SK-N-SH (cell line): ENCODE results near the gene KLHL30. TPM values are rescaled to one million over a fixed set of nuclear protein-coding genes. Genes with fewer than 3 reads are reported as not detected.

Source experiments
- CTCF ChIA-PET: fragments of 300-600, 350-600 bp; formaldehyde crosslinking; extraction: SDS; loops from one replicate; lab custom pipeline; 2021; lab: Yijun Ruan, JAX
- POLR2A ChIA-PET: fragments of 350-600 bp; sonication (Branson Sonifier 250); formaldehyde crosslinking; extraction: SDS; loops from one replicate; lab custom pipeline; 2020; ENCODE audit warnings: antibody characterized with exemption, inconsistent platforms; lab: Yijun Ruan, JAX
- DNase-seq: peaks from one replicate; pipeline ENCODE4 v3.0.0; 2012
- H2AFZ ChIP-seq: fragments of 200-600 bp; sonication (generic); 2 replicates; pipeline ENCODE4 v1.8.1; 2016; ENCODE audit warnings: antibody characterized with exemption, mild to moderate bottlenecking, low read depth
- H3F3A ChIP-seq: fragments of 200-600 bp; sonication (generic); replicated peaks from 2 replicates; pipeline ENCODE3; 2016; ENCODE audit warnings: antibody characterized with exemption, mild to moderate bottlenecking; ENCODE audit not compliant: insufficient read depth
- H3K27ac ChIP-seq, 2 experiments: fragments of 200-500 bp in 1 of 2; fragments of 200-600 bp in 1 of 2; sonication (Bioruptor generic) in 1 of 2; sonication (generic), shearing (Covaris generic) in 1 of 2; 2 replicates each; pipeline versions ENCODE4 v1.5.1 to v1.6.1; 2014 to 2016; ENCODE audit warnings: low read depth in 2 of 2, inconsistent platforms in 1 of 2, low read length in 1 of 2, mild to moderate bottlenecking in 1 of 2, mixed read lengths in 1 of 2
- H3K27me3 ChIP-seq: fragments of 200-600 bp; sonication (generic), shearing (Covaris generic); 2 replicates; pipeline ENCODE4 v1.6.1; 2016; ENCODE audit warnings: mixed run types; ENCODE audit not compliant: insufficient read depth
- H3K36me3 ChIP-seq, 2 experiments: fragments of 200-500 bp in 1 of 2; fragments of 200-600 bp in 1 of 2; sonication (Bioruptor generic) in 1 of 2; sonication (generic) in 1 of 2; replicated peaks in 1 of 2; 2 replicates each; pipeline versions ENCODE3 to v1.5.1; 2014 to 2016; ENCODE audit warnings: low read length in 1 of 2, mild to moderate bottlenecking in 1 of 2; ENCODE audit not compliant: insufficient read depth in 2 of 2, control insufficient read depth in 1 of 2
- H3K4me1 ChIP-seq, 2 experiments: fragments of 200-500 bp in 1 of 2; fragments of 200-600 bp in 1 of 2; sonication (Bioruptor generic) in 1 of 2; sonication (generic), shearing (Covaris generic) in 1 of 2; 2 replicates each; pipeline versions ENCODE4 v1.5.1 to v1.6.1; 2014 to 2016; ENCODE audit warnings: low read depth in 1 of 2, low read length in 1 of 2, mixed run types in 1 of 2; ENCODE audit not compliant: insufficient read depth in 2 of 2, control insufficient read depth in 1 of 2
- H3K4me2 ChIP-seq: fragments of 200-600 bp; sonication (generic), shearing (Covaris generic); 2 replicates; pipeline ENCODE4 v1.6.1; 2017; ENCODE audit warnings: mixed run types
- H3K4me3 ChIP-seq, 2 experiments: fragments of 200-500 bp in 1 of 2; fragments of 200-600 bp in 1 of 2; sonication (Bioruptor generic) in 1 of 2; sonication (generic), shearing (Covaris generic) in 1 of 2; 2 replicates each; pipeline versions ENCODE4 v1.5.1 to v1.8.1; 2014 to 2016; ENCODE audit warnings: low read depth in 2 of 2, inconsistent platforms in 1 of 2, low read length in 1 of 2, mild to moderate bottlenecking in 1 of 2, mixed read lengths in 1 of 2, moderate library complexity in 1 of 2
- H3K79me2 ChIP-seq: fragments of 200-600 bp; sonication (generic); 2 replicates; pipeline ENCODE4 v1.8.1; 2017; ENCODE audit warnings: mild to moderate bottlenecking; ENCODE audit not compliant: insufficient read depth
- H3K9ac ChIP-seq: fragments of 200-600 bp; sonication (generic); 2 replicates; pipeline ENCODE4 v1.6.1; 2017; ENCODE audit warnings: mixed run types
- H3K9me2 ChIP-seq: fragments of 200-600 bp; sonication (generic); 2 replicates; pipeline ENCODE4 v1.6.1; 2017; ENCODE audit warnings: mixed run types
- H3K9me3 ChIP-seq: fragments of 200-600 bp; sonication (generic); 2 replicates; pipeline ENCODE4 v1.6.1; 2017; ENCODE audit warnings: mixed run types, mild to moderate bottlenecking, moderate library complexity
- H4K20me1 ChIP-seq: fragments of 200-600 bp; sonication (generic); 2 replicates; pipeline ENCODE4 v1.6.1; 2017; ENCODE audit warnings: mild to moderate bottlenecking, mixed run types; ENCODE audit not compliant: insufficient read depth
- CHD2 ChIP-seq: fragments of 150-350 bp; IDR thresholded peaks from 2 replicates; pipeline ENCODE4 v1.6.1; 2018; ENCODE audit warnings: low read length; ENCODE audit not compliant: partially characterized antibody
- CTCF ChIP-seq: fragments of 200-600 bp; sonication (generic); IDR thresholded peaks from 2 replicates; pipeline ENCODE4 v1.6.1; 2017; ENCODE audit warnings: antibody characterized with exemption, mild to moderate bottlenecking, moderate library complexity
- ELF1 ChIP-seq: IDR thresholded peaks from 2 replicates; pipeline ENCODE4 v1.4.0; 2012
- EP300 ChIP-seq, 2 experiments: IDR thresholded peaks; 2 replicates each; pipeline versions ENCODE4 v1.4.0 to v1.6.1; 2012; ENCODE audit warnings: borderline replicate concordance in 1 of 2, low read depth in 1 of 2, low read length in 1 of 2
- FOSL2 ChIP-seq: IDR thresholded peaks from 2 replicates; pipeline ENCODE4 v1.4.0; 2012; ENCODE audit warnings: low read depth, mild to moderate bottlenecking, moderate library complexity, borderline replicate concordance
- FOXM1 ChIP-seq: IDR thresholded peaks from 2 replicates; pipeline ENCODE4 v1.4.0; 2012; ENCODE audit warnings: low read depth, mild to moderate bottlenecking
- GABPA ChIP-seq: IDR thresholded peaks from 2 replicates; pipeline ENCODE4 v1.4.0; 2012; ENCODE audit warnings: low read depth, mild to moderate bottlenecking
- GATA2 ChIP-seq: sonication (generic); formaldehyde crosslinking; IDR thresholded peaks from 2 replicates; pipeline ENCODE4 v1.5.0; 2020; ENCODE audit warnings: mild to moderate bottlenecking, missing genetic modification reagents
- IRF3 ChIP-seq: fragments of 150-350 bp; IDR thresholded peaks from 2 replicates; pipeline ENCODE4 v1.6.1; 2016; ENCODE audit warnings: mild to moderate bottlenecking, low read depth, low read length
- NFIC ChIP-seq: IDR thresholded peaks from 2 replicates; pipeline ENCODE4 v1.4.0; 2012; ENCODE audit warnings: borderline replicate concordance
- RCOR1 ChIP-seq: fragments of 150-350 bp; IDR thresholded peaks from 2 replicates; pipeline ENCODE4 v1.6.1; 2017; ENCODE audit warnings: antibody characterized with exemption, low read length
- REST ChIP-seq: IDR thresholded peaks from 2 replicates; pipeline ENCODE4 v1.6.1; 2012; ENCODE audit warnings: mild to moderate bottlenecking, low read depth, low read length, moderate library complexity
- RXRA ChIP-seq: IDR thresholded peaks from 2 replicates; pipeline ENCODE4 v1.4.0; 2012; ENCODE audit warnings: low read depth, mild to moderate bottlenecking, borderline replicate concordance
- SIN3A ChIP-seq: IDR thresholded peaks from 2 replicates; pipeline ENCODE4 v1.6.1; 2012; ENCODE audit warnings: low read depth, mild to moderate bottlenecking, low read length, moderate library complexity, borderline replicate concordance
- SMC3 ChIP-seq: IDR thresholded peaks from 2 replicates; pipeline ENCODE4 v1.6.1; 2012; ENCODE audit warnings: low read depth, low read length, improper control_type of control experiment
- TAF1 ChIP-seq: IDR thresholded peaks from 2 replicates; pipeline ENCODE4 v1.6.1; 2012; ENCODE audit warnings: low read depth, mild to moderate bottlenecking, low read length, moderate library complexity, borderline replicate concordance
- TCF12 ChIP-seq: IDR thresholded peaks from 2 replicates; pipeline ENCODE4 v1.4.0; 2012
- YY1 ChIP-seq: IDR thresholded peaks from 2 replicates; pipeline ENCODE4 v1.4.0; 2012; ENCODE audit warnings: low read depth, mild to moderate bottlenecking
- WGBS: methylation state at CpG from one replicate; pipeline ENCODE4 v1.1.6; 2017; ENCODE audit warnings: low lambda C conversion rate; 5-methylcytosine and 5-hydroxymethylcytosine counted together
- polyA plus RNA-seq, 3 experiments: library from polyadenylated mRNA; depleted of rRNA; stranded (reverse); fragments of >200 nt; gene quantifications; 2 replicates each; pipeline ENCODE4 v1.2.3, GENCODE V29; 2012
- TF ChIP-seq, protein P1 (sequence below): IDR thresholded peaks from 2 replicates; pipeline ENCODE4 v1.4.0; 2012; ENCODE audit warnings: low read depth
- TF ChIP-seq, protein P2 (sequence below): IDR thresholded peaks from 2 replicates; pipeline ENCODE4 v1.4.0; 2012; ENCODE audit warnings: low read depth, borderline replicate concordance

KLHL30 gene
- polyA plus RNA-seq, 1 of the 3 experiments (the other 2 are of a cell fraction), result not detected

DNA sequence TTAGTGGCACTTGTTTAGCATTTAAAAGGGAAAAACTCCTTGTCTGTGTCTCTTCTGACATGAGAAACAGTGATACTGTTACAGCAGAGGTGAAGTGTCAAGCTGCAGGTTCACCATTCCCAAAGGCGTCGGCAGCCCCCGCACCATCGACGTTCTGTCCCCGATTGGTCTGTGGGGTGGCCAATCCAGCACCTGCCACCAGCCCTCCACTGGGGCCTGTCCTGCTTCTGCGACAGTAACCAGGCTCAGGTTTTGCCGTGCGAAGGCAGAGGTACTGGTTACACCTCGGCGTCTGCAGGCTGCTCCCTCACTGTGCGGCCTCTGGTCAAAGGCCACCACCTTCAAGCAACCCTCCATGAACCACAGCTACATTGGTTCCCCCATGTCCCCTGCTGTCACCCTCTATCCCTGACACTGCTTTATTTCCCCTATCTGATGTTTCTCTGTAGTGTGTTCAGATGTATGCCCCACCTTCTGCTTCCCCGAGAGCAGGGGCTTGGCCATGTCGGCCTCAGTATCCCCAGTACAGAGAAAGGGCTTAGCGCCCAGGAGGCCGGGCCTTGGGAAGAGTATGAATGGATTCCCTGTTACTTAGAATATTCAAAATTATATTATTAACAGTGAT is 46.9 kb upstream of the KLHL30 start:
- Histone ChIP-seq H3K27me3 (no peaks in the 10 kb centered on the region), H3K9ac (no peak overlapping the region), H3K4me3 (no peak overlapping the region), H3F3A (no peaks in the 10 kb centered on the region), H3K4me1 (peaks cover 0 to under 1% of the 10 kb centered on the region in 2 experiments; a peak in 1 of 4 replicates), H3K79me2 (no peaks in the 10 kb centered on the region), H3K27ac (no peak overlapping the region), H3K9me2 (no peaks in the 10 kb centered on the region), H3K9me3 (no peaks in the 10 kb centered on the region)
- no peak for DNase-seq
- ChIA-PET CTCF (interaction anchor here (0.9 kb wide), 1 partner anchor 50 kb away, joined by 3 read pairs; no protein-coding TSS in a partner anchor), POLR2A (no interaction called here)
- WGBS, result 96% methylated on average over 9 of the region's 16 CpGs
- TF ChIP-seq YY1, result no peak
- no peak for TF ChIP-seq CHD2
- TF ChIP-seq TAF1, result no peak
- TF ChIP-seq, protein P1, sequence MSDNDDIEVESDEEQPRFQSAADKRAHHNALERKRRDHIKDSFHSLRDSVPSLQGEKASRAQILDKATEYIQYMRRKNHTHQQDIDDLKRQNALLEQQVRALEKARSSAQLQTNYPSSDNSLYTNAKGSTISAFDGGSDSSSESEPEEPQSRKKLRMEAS, result no peak
- TF ChIP-seq GATA2 (CRISPR knock-in tag), result no peak
- no peak for TF ChIP-seq EP300 (IDR thresholded peaks at IDR 0.05; ENCODE audit: borderline replicate concordance in 1 of 2, low read depth in 1 of 2, low read length in 1 of 2)
- TF ChIP-seq, protein P2, sequence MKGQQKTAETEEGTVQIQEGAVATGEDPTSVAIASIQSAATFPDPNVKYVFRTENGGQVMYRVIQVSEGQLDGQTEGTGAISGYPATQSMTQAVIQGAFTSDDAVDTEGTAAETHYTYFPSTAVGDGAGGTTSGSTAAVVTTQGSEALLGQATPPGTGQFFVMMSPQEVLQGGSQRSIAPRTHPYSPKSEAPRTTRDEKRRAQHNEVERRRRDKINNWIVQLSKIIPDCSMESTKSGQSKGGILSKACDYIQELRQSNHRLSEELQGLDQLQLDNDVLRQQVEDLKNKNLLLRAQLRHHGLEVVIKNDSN, result no peak
- TF ChIP-seq SMC3, result no peak
- TF ChIP-seq NFIC, result no peak
- TF ChIP-seq FOXM1, result no peak
- TF ChIP-seq RCOR1, result no peak
- TF ChIP-seq CTCF, result no peak
- no peak for TF ChIP-seq SIN3A
- no peak for TF ChIP-seq ELF1
- no peak for TF ChIP-seq IRF3
- TF ChIP-seq GABPA, result no peak
- no peak for TF ChIP-seq RXRA
- TF ChIP-seq TCF12, result no peak
- no peak for TF ChIP-seq REST
- no peak for TF ChIP-seq FOSL2
- TF ChIP-seq, all 33 proteins: peak for 0
- no peak overlapping the region for H2AFZ ChIP-seq
- H3K36me3 ChIP-seq, result no peaks in the 10 kb centered on the region
- no peaks in the 10 kb centered on the region for H4K20me1 ChIP-seq
- no peak overlapping the region for H3K4me2 ChIP-seq
